AG04450 (cell line): ENCODE measurements around the gene LOXL3. TPM values are rescaled to one million over a fixed set of nuclear protein-coding genes. Genes with fewer than 3 reads are reported as not detected.

Experiments
- CTCF ChIA-PET: fragments of 300-600, 350-600 bp; formaldehyde crosslinking; extraction: SDS; loops from one replicate; lab custom pipeline; 2022; ENCODE audit warnings: antibody characterized with exemption, inconsistent platforms; lab: Charles Lee
- POLR2A ChIA-PET: fragments of 350-600 bp; formaldehyde crosslinking; extraction: SDS; loops from one replicate; lab custom pipeline; 2021; ENCODE audit warnings: antibody characterized with exemption, inconsistent platforms; lab: Yijun Ruan, JAX
- DNase-seq: peaks from one replicate; pipeline ENCODE4 v3.0.0-alpha.2; 2011; ENCODE audit warnings: low read depth, low spot score
- H3K27ac ChIP-seq: one replicate; pipeline ENCODE4 v1.5.1; 2012; ENCODE audit warnings: low read depth, low read length, control low read depth
- H3K27me3 ChIP-seq: one replicate; pipeline ENCODE4 v1.6.0; 2012; ENCODE audit warnings: low read length; ENCODE audit not compliant: control insufficient read depth, insufficient read depth
- H3K4me3 ChIP-seq: 2 replicates; pipeline ENCODE4 v1.5.1; 2011; ENCODE audit warnings: mild to moderate bottlenecking, low read depth, low read length, control low read depth
- H3K9me3 ChIP-seq: 2 replicates; pipeline ENCODE4 v1.5.1; 2012; ENCODE audit warnings: low read length; ENCODE audit not compliant: control insufficient read depth, insufficient read depth
- polyA plus RNA-seq: library from polyadenylated mRNA; depleted of rRNA; stranded (reverse); fragments of >200 nt; gene quantifications from 2 replicates; pipeline ENCODE4 v1.2.3, GENCODE V29; 2011
- TF ChIP-seq, protein P1 (sequence below): IDR thresholded peaks from 2 replicates; pipeline ENCODE4 v1.5.1; 2011; ENCODE audit warnings: low read depth, low read length, control low read depth, inconsistent platforms

The LOXL3 gene
- polyA plus RNA-seq, 1 experiment: 41.1 TPM

DNA sequence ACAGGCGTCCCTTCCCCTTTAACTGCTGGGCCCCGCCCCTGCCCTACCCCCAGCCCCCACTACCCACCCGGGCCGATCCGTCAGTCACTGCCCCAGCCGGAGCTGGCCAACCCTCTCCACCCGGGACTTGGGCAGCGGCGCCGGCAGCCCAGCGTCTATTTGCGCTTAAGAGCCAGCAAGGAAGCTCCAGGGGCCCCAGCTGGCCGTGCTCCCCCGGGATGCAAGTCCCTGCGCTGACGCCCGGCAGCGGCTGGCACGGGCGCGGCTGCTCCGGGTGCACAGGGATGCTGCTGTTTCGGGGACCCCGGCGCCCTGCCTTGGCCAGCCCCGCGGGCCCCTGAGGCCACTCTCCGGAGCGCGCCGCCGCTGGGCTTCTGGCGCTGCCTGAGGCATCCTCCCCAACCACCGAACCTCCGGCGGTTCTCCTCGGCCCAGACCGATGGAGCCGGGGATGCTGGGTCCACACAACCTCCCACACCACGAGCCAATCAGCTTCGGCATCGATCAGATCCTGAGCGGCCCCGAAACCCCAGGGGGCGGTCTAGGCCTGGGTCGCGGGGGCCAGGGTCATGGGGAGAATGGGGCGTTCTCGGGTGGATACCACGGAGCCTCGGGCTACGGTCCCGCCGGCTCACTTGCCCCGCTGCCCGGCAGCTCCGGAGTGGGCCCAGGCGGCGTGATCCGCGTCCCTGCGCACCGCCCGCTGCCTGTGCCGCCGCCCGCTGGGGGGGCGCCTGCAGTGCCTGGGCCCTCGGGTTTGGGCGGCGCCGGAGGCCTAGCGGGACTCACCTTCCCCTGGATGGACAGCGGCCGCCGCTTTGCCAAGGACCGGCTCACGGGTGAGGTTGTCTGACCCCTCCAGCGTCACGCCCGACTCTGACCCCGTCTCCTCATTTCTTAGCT is 39.1 kb downstream of the LOXL3 start, which contains the start of gene TLX2:
TLX2 (plus strand) TSS at position 83 of the 903 bp plus-strand sequence; CDS start at position 440, 357 bp downstream.
- Histone ChIP-seq H3K27me3 (peaks cover 83% of the 10 kb centered on the region), H3K4me3 (no peak within 1 kb of the TSS), H3K27ac (no peak within 1 kb of the TSS), H3K9me3 (peaks cover 18% of the 10 kb centered on the region; the same call in 1 of the 2 replicates)
- TF ChIP-seq, protein P1, sequence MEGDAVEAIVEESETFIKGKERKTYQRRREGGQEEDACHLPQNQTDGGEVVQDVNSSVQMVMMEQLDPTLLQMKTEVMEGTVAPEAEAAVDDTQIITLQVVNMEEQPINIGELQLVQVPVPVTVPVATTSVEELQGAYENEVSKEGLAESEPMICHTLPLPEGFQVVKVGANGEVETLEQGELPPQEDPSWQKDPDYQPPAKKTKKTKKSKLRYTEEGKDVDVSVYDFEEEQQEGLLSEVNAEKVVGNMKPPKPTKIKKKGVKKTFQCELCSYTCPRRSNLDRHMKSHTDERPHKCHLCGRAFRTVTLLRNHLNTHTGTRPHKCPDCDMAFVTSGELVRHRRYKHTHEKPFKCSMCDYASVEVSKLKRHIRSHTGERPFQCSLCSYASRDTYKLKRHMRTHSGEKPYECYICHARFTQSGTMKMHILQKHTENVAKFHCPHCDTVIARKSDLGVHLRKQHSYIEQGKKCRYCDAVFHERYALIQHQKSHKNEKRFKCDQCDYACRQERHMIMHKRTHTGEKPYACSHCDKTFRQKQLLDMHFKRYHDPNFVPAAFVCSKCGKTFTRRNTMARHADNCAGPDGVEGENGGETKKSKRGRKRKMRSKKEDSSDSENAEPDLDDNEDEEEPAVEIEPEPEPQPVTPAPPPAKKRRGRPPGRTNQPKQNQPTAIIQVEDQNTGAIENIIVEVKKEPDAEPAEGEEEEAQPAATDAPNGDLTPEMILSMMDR: no peak
- DNase-seq: no peak
- ChIA-PET POLR2A (no interaction called here), CTCF (no interaction called here)

DNA sequence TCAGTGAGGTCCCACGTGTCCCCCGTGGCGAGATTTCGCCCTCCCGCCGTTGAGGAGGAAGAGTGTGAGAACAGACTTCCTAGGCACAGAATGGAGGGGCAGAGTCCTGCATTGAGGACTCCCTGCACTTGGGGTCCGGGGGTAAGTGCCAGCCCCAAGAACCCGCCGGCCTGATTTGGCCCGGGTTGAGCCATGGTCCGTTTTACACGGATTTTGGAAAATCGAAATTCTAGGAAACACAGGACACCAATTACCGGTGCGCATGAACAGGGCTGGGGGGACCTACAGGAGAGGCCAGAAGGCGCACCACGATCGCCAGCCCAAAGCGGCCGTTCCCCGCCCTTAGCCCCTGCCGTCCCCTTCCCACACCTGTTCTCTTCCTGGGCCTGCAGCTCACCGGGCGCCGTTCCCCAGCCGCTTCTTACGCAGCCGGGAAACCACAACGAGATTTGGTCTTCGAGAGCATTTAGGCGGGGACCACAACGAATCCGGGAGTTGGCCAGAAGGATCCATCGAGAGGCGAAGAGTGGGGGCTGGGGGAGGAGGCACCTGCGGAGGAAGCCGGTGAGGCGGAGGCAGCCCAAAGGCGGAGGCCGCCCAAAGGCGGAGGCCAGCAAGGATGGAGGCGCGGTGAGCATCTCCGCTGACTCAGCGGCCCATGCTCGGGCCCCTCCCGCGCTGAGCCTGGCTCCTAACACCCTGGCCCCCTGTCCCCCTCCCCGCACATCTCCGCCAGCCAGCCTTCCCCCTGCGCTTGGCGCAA is 40.0 kb downstream of the LOXL3 start:
- Histone ChIP-seq H3K27ac (no peak overlapping the region), H3K4me3 (no peak overlapping the region), H3K9me3 (peaks cover 18% of the 10 kb centered on the region; the same call in 1 of the 2 replicates), H3K27me3 (peaks cover 74% of the 10 kb centered on the region)
- TF ChIP-seq, protein P1: no peak
- DNase-seq: no peak
- ChIA-PET CTCF (no interaction called here), POLR2A (no interaction called here)

DNA sequence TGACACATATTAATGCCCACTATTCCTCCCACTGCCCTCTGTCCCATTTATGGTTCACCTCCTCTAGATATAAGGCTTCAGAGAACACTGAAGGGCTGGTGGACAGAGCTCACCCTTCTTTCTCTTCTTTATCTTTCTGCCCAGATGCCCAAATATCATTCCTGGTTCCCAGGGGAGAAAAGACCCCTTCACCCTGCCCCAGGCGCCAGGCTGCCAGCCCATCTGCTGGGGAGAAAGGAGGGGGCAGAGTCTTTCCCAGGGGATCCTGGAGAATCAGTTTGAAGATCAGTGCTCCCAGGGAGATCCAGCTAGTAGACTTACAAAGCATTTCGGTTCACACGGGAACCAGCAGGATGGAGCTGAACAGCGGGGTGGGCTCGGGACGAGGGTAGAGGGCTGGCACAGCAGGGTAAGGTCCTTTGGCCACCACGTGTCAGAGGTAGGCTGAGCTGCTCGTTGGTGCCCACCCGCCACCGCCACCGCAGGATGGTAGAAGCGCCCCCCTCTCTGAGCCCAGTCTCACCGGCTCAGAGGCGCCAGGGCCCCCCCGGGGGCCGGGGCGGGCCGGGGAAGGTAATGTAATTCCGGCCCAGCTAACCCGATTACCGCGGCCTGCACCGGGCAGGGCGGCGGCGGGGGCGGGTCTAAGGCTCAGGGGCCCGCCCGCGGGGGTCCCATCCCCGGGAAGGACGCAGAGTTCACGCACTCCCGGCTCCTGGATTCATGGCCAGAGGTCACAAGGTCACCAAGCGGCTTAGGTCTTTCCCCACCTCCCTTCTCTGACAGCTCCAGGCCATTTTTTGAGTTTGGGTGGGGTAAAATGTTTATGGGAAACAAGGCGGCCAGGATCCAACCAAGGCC is 40.8 kb downstream of the LOXL3 start:
- no peak for DNase-seq
- ChIA-PET CTCF (no interaction called here), POLR2A (no interaction called here)
- peaks cover 66% of the 10 kb centered on the region for H3K27me3 ChIP-seq
- TF ChIP-seq, protein P1: no peak
- peaks cover 18% of the 10 kb centered on the region; the same call in 1 of the 2 replicates for H3K9me3 ChIP-seq
- H3K4me3 ChIP-seq: no peak overlapping the region
- H3K27ac ChIP-seq: no peak overlapping the region

DNA sequence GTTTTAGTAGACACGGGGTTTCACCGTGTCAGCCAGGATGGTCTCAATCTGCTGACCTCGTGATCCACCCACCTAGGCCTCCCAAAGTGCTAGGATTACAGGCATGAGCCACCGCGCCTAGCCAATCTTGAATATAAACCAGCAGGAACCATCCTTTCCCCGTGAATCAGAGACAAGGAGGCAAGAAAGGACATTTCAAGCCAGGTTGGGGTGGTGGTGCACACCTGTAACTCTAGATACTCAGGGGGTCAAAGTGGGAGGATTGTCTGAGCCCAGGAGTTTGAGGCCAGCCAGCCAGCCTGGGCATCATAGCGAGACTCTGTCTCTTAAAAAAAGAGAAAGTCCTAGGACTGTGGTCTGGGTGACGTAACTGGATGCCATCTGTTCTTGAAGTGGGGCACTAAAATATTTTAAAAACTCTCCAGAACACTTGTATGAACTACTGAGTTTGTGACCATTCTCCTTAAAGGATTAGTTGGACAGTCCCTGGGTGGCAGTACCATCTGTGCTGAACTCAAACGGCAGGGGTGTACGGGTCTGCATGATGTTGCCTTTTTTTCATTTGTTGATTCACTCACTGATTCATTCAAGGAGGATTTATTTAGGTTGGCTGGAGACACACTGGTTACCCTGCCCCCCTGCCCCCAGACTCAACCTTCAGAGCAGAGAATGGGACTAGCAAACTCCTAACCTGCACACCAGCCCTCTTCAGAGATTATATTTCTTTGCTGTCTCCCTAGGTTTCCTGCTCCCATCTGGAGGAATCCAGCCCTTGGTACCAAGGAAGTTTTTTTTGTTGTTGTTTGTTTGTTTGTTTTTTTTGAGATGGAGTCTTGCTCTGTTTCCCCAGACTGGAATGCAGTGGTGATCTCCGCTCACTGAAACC is 42.4 kb downstream of the LOXL3 start:
- no peak for DNase-seq
- TF ChIP-seq, protein P1: no peak
- H3K27me3 ChIP-seq: peaks cover 53% of the 10 kb centered on the region
- no peak overlapping the region for H3K4me3 ChIP-seq
- ChIA-PET CTCF (no interaction called here), POLR2A (interaction anchor here (0.8 kb wide), 1 partner anchor 15 kb away, joined by 8 read pairs; the partner anchor contains the start of gene DQX1)
- peaks cover 15% of the 10 kb centered on the region; the same call in 1 of the 2 replicates for H3K9me3 ChIP-seq
- no peak overlapping the region for H3K27ac ChIP-seq
